ENCODE data around the gene FOS. TPM values are rescaled to one million over a fixed set of nuclear protein-coding genes. Genes with fewer than 3 reads are reported as not detected.

Gene FOS
- total and polyA plus RNA-seq, 2 of the 4 experiments (the other 2 are of a cell fraction) = 53.6 to 171 TPM

DNA sequence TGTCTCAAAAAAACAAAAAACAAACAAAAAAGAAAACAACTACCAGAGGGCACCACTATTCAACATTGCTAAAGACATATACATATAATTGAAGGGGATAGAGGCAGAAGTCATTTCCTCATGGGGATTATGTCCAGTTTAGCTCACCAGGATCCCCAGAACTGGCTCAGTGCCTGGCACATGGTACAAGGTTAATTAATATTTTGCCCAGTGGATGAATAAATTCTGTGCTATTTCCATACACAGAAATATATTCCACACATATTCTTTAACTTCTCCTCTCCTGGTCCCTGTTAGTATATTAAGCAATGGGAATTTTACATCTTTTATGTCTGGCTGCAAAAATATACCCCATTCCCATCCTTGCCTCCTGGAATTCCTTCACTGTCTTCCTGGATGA is 6.7 kb downstream of the FOS start (continued):
- TF ChIP-seq RCOR1 (IDR thresholded peaks at IDR 0.05; ENCODE audit: insufficient replicate concordance, low read length) = no peak
- TF ChIP-seq BHLHE40 (IDR thresholded peaks at IDR 0.05; ENCODE audit: low read depth, low read length) = no peak
- no peak for TF ChIP-seq CHD1 (IDR thresholded peaks at IDR 0.05; ENCODE audit: low read depth, low read length)
- TF ChIP-seq, protein P1, sequence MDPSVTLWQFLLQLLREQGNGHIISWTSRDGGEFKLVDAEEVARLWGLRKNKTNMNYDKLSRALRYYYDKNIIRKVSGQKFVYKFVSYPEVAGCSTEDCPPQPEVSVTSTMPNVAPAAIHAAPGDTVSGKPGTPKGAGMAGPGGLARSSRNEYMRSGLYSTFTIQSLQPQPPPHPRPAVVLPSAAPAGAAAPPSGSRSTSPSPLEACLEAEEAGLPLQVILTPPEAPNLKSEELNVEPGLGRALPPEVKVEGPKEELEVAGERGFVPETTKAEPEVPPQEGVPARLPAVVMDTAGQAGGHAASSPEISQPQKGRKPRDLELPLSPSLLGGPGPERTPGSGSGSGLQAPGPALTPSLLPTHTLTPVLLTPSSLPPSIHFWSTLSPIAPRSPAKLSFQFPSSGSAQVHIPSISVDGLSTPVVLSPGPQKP (IDR thresholded peaks at IDR 0.05; ENCODE audit: borderline replicate concordance, low read depth, low read length) = no peak
- TF ChIP-seq POLR2A (IDR thresholded peaks at IDR 0.05; ENCODE audit: low read depth, low read length) = no peak
- TF ChIP-seq SMC3 (IDR thresholded peaks at IDR 0.05; ENCODE audit: low read depth, low read length) = no peak

DNA sequence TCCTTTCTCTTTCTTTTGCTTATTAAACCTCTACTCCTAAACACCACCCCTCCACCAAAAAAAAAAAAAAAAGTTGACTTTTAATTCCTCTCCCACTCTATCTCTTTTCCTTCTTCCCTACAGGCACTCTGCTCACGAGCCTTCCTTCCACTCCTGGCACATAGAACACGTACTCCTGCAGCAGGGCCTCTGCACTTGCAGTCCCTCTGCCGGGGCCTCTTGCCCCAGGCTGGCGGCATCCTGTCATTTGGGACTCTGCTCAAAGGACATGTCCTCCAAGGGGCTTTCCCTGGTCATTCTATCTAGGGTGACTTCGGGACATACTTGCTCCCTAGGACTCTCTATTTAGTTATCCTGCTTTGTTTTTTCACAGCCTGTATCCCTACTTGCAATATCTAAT is 7.7 kb downstream of the FOS start:
- 46% methylated on average over 4 of the region's 5 CpGs; no CpG with 5 or more reads in 1 of the 2 experiments for WGBS, 2 experiments (ENCODE audit: extremely low coverage in 2 of 2, insufficient read length in 1 of 2)
- H4K91ac ChIP-seq (ENCODE audit: insufficient read depth, low read depth, low read length) = no peak overlapping the region
- peaks cover 2% of the 10 kb centered on the region; the same call in 1 of the 2 replicates for H3K9me1 ChIP-seq (ENCODE audit: insufficient read depth, low read length)
- BruUV-seq (replicated peaks) = no TSS peak
- ChIA-PET POLR2A (ENCODE audit: unreplicated experiment) (no interaction called here), CTCF (no interaction called here)
- peaks cover 2 to 3% of the 10 kb centered on the region in 2 experiments; a peak in 1 of 4 replicates for H3K79me1 ChIP-seq (ENCODE audit: low read depth in 1 of 2, low read length in 2 of 2)
- no peak overlapping the region for H2AK9ac ChIP-seq (replicated peaks; ENCODE audit: low read depth, low read length, poor library complexity)
- no peak overlapping the region for H3K14ac ChIP-seq (replicated peaks; ENCODE audit: low read depth, low read length)
- ATAC-seq (ENCODE audit: low read depth) (no peak), DNase-seq (no peak)
- H3K4me1 ChIP-seq (ENCODE audit: control insufficient read depth, insufficient read depth, low read length) = peaks cover 3% of the 10 kb centered on the region
- H3K4ac ChIP-seq (ENCODE audit: low read depth, low read length) = no peak overlapping the region
- peaks cover 2% of the 10 kb centered on the region for H3K36me3 ChIP-seq (ENCODE audit: control insufficient read depth, insufficient read depth, low read length)
- H3K4me3 ChIP-seq (ENCODE audit: insufficient read depth, low read depth, low read length) = no peak overlapping the region
- peaks cover 3% of the 10 kb centered on the region; the same call in 1 of the 2 replicates for H3K27me3 ChIP-seq (ENCODE audit: control insufficient read depth, insufficient read depth, low read length)
- TF ChIP-seq MXI1 (IDR thresholded peaks at IDR 0.05; ENCODE audit: borderline replicate concordance, low read depth, low read length) = no peak
- TF ChIP-seq FOS (IDR thresholded peaks at IDR 0.05; ENCODE audit: low read depth, low read length) = no peak
- TF ChIP-seq, protein P2, sequence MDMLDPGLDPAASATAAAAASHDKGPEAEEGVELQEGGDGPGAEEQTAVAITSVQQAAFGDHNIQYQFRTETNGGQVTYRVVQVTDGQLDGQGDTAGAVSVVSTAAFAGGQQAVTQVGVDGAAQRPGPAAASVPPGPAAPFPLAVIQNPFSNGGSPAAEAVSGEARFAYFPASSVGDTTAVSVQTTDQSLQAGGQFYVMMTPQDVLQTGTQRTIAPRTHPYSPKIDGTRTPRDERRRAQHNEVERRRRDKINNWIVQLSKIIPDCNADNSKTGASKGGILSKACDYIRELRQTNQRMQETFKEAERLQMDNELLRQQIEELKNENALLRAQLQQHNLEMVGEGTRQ (IDR thresholded peaks at IDR 0.05; ENCODE audit: low read depth, low read length) = no peak
- TF ChIP-seq, protein P3, sequence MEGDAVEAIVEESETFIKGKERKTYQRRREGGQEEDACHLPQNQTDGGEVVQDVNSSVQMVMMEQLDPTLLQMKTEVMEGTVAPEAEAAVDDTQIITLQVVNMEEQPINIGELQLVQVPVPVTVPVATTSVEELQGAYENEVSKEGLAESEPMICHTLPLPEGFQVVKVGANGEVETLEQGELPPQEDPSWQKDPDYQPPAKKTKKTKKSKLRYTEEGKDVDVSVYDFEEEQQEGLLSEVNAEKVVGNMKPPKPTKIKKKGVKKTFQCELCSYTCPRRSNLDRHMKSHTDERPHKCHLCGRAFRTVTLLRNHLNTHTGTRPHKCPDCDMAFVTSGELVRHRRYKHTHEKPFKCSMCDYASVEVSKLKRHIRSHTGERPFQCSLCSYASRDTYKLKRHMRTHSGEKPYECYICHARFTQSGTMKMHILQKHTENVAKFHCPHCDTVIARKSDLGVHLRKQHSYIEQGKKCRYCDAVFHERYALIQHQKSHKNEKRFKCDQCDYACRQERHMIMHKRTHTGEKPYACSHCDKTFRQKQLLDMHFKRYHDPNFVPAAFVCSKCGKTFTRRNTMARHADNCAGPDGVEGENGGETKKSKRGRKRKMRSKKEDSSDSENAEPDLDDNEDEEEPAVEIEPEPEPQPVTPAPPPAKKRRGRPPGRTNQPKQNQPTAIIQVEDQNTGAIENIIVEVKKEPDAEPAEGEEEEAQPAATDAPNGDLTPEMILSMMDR (conservative IDR thresholded peaks at IDR 0.05; ENCODE audit: low read depth, low read length) = no peak
- no peak overlapping the region for H4K5ac ChIP-seq (ENCODE audit: low read depth, low read length)
- intact Hi-C loops (cut with micrococcal nuclease) = no loop called here
- H3K27ac ChIP-seq (ENCODE audit: insufficient read depth, low read length) = no peak overlapping the region
- no peak overlapping the region for H2BK20ac ChIP-seq (ENCODE audit: low read depth, low read length)
- no peak overlapping the region for H3K9ac ChIP-seq (ENCODE audit: low read depth, low read length)
- no peak overlapping the region for H4K8ac ChIP-seq (ENCODE audit: low read depth in 2 of 2, low read length in 2 of 2)
- H3K23ac ChIP-seq (ENCODE audit: low read depth, low read length) = no peak overlapping the region
- H3K4me2 ChIP-seq (ENCODE audit: low read depth, low read length) = no peak overlapping the region
- H4K20me1 ChIP-seq (ENCODE audit: insufficient read depth, low read length) = no peaks in the 10 kb centered on the region; the same call in 1 of the 2 replicates
- no peak overlapping the region for H3K18ac ChIP-seq (ENCODE audit: low read depth, low read length)
- no peak overlapping the region for H2AK5ac ChIP-seq (ENCODE audit: low read depth, low read length)
- H2BK120ac ChIP-seq (ENCODE audit: low read depth, low read length) = no peak overlapping the region
- dilution Hi-C loops (cut with HindIII; ENCODE audit: low sequenced_read_pairs, unreplicated experiment) = no loop called here
- no peak overlapping the region for H3K56ac ChIP-seq (ENCODE audit: extremely low read depth, insufficient read depth, low read length)
- no peak overlapping the region for H2BK15ac ChIP-seq (ENCODE audit: low read depth, low read length)
- H2AFZ ChIP-seq (replicated peaks; ENCODE audit: low read length, poor library complexity) = peak overlapping the region; percentile 59
- no peaks in the 10 kb centered on the region for H3K9me3 ChIP-seq (ENCODE audit: control insufficient read depth, insufficient read depth, low read length)
- in situ Hi-C loops (cut with MboI; ENCODE audit: low sequenced_read_pairs) = loop anchor here (25.0 kb wide), 1 partner anchor 1751 kb away; the partner anchor contains the start of gene IRF2BPL
- H2BK5ac ChIP-seq (ENCODE audit: low read depth, low read length, poor library complexity, severe bottlenecking) = no peak overlapping the region

Measured in IMR-90 (cell line).